GM21825 (cell line): ENCODE results near the gene LRRTM2.
"Not testable (repeated sequence)": the region's sequence is repeated elsewhere in the genome, so short reads cannot be mapped to it uniquely, and the experiment has no call there.

Source experiments
- ATAC-seq: cut with Tn5 transposase; IDR thresholded peaks from one replicate; pipeline ENCODE4 v1.9.1; 2021; ENCODE audit warnings: mild to moderate bottlenecking, moderate library complexity; ENCODE audit not compliant: unreplicated experiment

LRRTM2 gene

GRCh38 chr5:138843316-138844124 is 31.6 kb downstream of the LRRTM2 start:
- no peak for ATAC-seq

- ATAC-seq, result no peak
Measured at GRCh38 chr5:138841531-138841930, 33.6 kb downstream of the LRRTM2 start.

GRCh38 chr5:138840103-138840502 is 35.0 kb downstream of the LRRTM2 start:
- no peak for ATAC-seq

GRCh38 chr5:138837160-138837559 is 38.0 kb downstream of the LRRTM2 start:
- ATAC-seq, result no peak

- ATAC-seq, result not testable (repeated sequence)
Measured at GRCh38 chr5:138834853-138835252, 40.3 kb downstream of the LRRTM2 start.

GRCh38 chr5:138833726-138834480 is 41.2 kb downstream of the LRRTM2 start:
- no peak for ATAC-seq

- ATAC-seq, result no peak
Measured at GRCh38 chr5:138833080-138833479, 42.1 kb downstream of the LRRTM2 start.

GRCh38 chr5:138832218-138832617 is 42.9 kb downstream of the LRRTM2 start:
- ATAC-seq, result no peak

GRCh38 chr5:138831703-138832102 is 43.4 kb downstream of the LRRTM2 start:
- no peak for ATAC-seq

- ATAC-seq, result no peak
Measured at GRCh38 chr5:138829341-138829740, 45.8 kb downstream of the LRRTM2 start.

- ATAC-seq, result no peak
Measured at GRCh38 chr5:138828556-138828955, 46.6 kb downstream of the LRRTM2 start.

- ATAC-seq, result no peak
Measured at GRCh38 chr5:138824924-138825863, 49.9 kb downstream of the LRRTM2 start.

GRCh38 chr5:138824516-138824915 is 50.6 kb downstream of the LRRTM2 start:
- no peak for ATAC-seq

- ATAC-seq, result no peak
Measured at GRCh38 chr5:138820695-138821094, 54.4 kb downstream of the LRRTM2 start.

- no peak for ATAC-seq
Measured at GRCh38 chr5:138819081-138819480, 56.1 kb downstream of the LRRTM2 start.
